HepG2 (cell line): ENCODE data around the gene PUM1. TPM values are rescaled to one million over a fixed set of nuclear protein-coding genes. Genes with fewer than 3 reads are reported as not detected.

Source experiments
- BRD4 ChIP-seq: sonication (generic); formaldehyde crosslinking; IDR thresholded peaks from 2 replicates; pipeline ENCODE4 v1.4.0; 2020; ENCODE audit warnings: missing genetic modification reagents
- HNRNPUL1 ChIP-seq: fragments of 200-400 bp; formaldehyde crosslinking; IDR thresholded peaks from 2 replicates; pipeline ENCODE4 v1.6.1; 2017; ENCODE audit warnings: low read depth, mild to moderate bottlenecking, low read length, moderate library complexity
- KLF6 ChIP-seq: IDR thresholded peaks from 2 replicates; pipeline ENCODE4 v1.8.0; 2016; ENCODE audit warnings: missing biosample characterization, missing genetic modification reagents
- MATR3 ChIP-seq: sonication (generic); formaldehyde crosslinking; IDR thresholded peaks from 2 replicates; pipeline ENCODE4 v1.4.0; 2020; ENCODE audit warnings: missing genetic modification reagents
- MED8 ChIP-seq: sonication (generic); formaldehyde crosslinking; IDR thresholded peaks from 2 replicates; pipeline ENCODE4 v1.8.1; 2023; ENCODE audit warnings: mild to moderate bottlenecking, missing genetic modification reagents; ENCODE audit not compliant: insufficient replicate concordance
- MXI1 ChIP-seq: IDR thresholded peaks from 3 replicates; pipeline ENCODE4 v1.6.1; 2012; ENCODE audit warnings: low read depth, low read length, inconsistent platforms, borderline replicate concordance
- MZF1 ChIP-seq: sonication (generic); formaldehyde crosslinking; IDR thresholded peaks from 2 replicates; pipeline ENCODE4 v1.8.1; 2023; ENCODE audit warnings: mild to moderate bottlenecking, missing genetic modification reagents, borderline replicate concordance
- NR2F1 ChIP-seq, 2 experiments: fragments of 450-650 bp in 1 of 2; formaldehyde crosslinking in 1 of 2; IDR thresholded peaks; 2 replicates each; pipeline versions ENCODE4 v1.5.0 to v1.6.1; 2016 to 2020; ENCODE audit warnings: mild to moderate bottlenecking in 1 of 2, missing compliant biosample characterization in 1 of 2, missing genetic modification reagents in 1 of 2, moderate library complexity in 1 of 2
- POLR2AphosphoS5 ChIP-seq: IDR thresholded peaks from 2 replicates; pipeline ENCODE4 v1.6.1; 2012; ENCODE audit warnings: low read depth, low read length
- POLR2G ChIP-seq: fragments of 200-400 bp; formaldehyde crosslinking; IDR thresholded peaks from 2 replicates; pipeline ENCODE4 v1.6.1; 2018; ENCODE audit warnings: mild to moderate bottlenecking, low read depth, low read length, moderate library complexity
- SP4 ChIP-seq: sonication (generic); formaldehyde crosslinking; IDR thresholded peaks from 2 replicates; pipeline ENCODE4 v1.8.1; 2023; ENCODE audit warnings: mild to moderate bottlenecking, missing genetic modification reagents
- TBX2 ChIP-seq: sonication (generic); formaldehyde crosslinking; IDR thresholded peaks from 2 replicates; pipeline ENCODE4 v1.5.0; 2020; ENCODE audit warnings: missing genetic modification reagents, mild to moderate bottlenecking, borderline replicate concordance
- ZBTB1 ChIP-seq: sonication (generic); formaldehyde crosslinking; IDR thresholded peaks from 2 replicates; pipeline ENCODE4 v1.4.0; 2020; ENCODE audit warnings: missing genetic modification reagents, borderline replicate concordance
- ZNF296 ChIP-seq: sonication (generic); formaldehyde crosslinking; conservative IDR thresholded peaks from 2 replicates; pipeline ENCODE4 v1.5.0; 2020; ENCODE audit warnings: mild to moderate bottlenecking, missing genetic modification reagents
- ZNF337 ChIP-seq: sonication (generic); formaldehyde crosslinking; IDR thresholded peaks from 2 replicates; pipeline ENCODE4 v1.5.1; 2020; ENCODE audit warnings: missing genetic modification reagents, low read depth, mild to moderate bottlenecking, borderline replicate concordance
- ZNF33A ChIP-seq: sonication (generic); formaldehyde crosslinking; IDR thresholded peaks from 2 replicates; pipeline ENCODE4 v1.5.1; 2020; ENCODE audit warnings: missing genetic modification reagents, mild to moderate bottlenecking, moderate library complexity, borderline replicate concordance
- polyA plus RNA-seq, 8 experiments: library from polyadenylated mRNA; depleted of rRNA in 3 of 8; stranded (reverse) in 7 of 8; unstranded in 1 of 8; fragments of >200 nt; fragmentation: Illumina TruSeq in 4 of 8; extraction: Trizol in 4 of 8; gene quantifications; 2 replicates each; pipeline versions ENCODE4 v1.2.1 to v1.2.3, GENCODE V29; 2011 to 2016; ENCODE audit warnings: low read depth in 4 of 8, missing spikeins in 1 of 8, mixed read lengths in 1 of 8; ENCODE audit not compliant: insufficient read depth in 1 of 8
- total RNA-seq, 5 experiments: library from RNA; depleted of rRNA; stranded (reverse); fragments of >200 nt; fragmentation: Illumina TruSeq; extraction: Trizol; gene quantifications; 2 replicates each; pipeline ENCODE4 v1.2.3, GENCODE V29; 2016; ENCODE audit warnings: low read depth in 1 of 5
- TF ChIP-seq, protein P1 (sequence below): sonication (generic); formaldehyde crosslinking; IDR thresholded peaks from 2 replicates; pipeline ENCODE4 v1.4.0; 2020; ENCODE audit warnings: mild to moderate bottlenecking, missing genetic modification reagents
- TF ChIP-seq, protein P2 (sequence below): IDR thresholded peaks from 2 replicates; pipeline ENCODE4 v1.6.1; 2016; ENCODE audit warnings: missing genetic modification reagents, missing compliant biosample characterization
- TF ChIP-seq, protein P3 (sequence below): sonication (generic); formaldehyde crosslinking; conservative IDR thresholded peaks from 2 replicates; pipeline ENCODE4 v1.8.0; 2022; ENCODE audit warnings: low read depth, missing genetic modification reagents
- TF ChIP-seq, protein P4 (sequence below): sonication (generic); formaldehyde crosslinking; IDR thresholded peaks from 2 replicates; pipeline ENCODE4 v1.5.0; 2020; ENCODE audit warnings: mild to moderate bottlenecking, missing genetic modification reagents, borderline replicate concordance

PUM1 gene
- total and polyA plus RNA-seq, 2 of the 13 experiments (the other 11 are each of a cell fraction or from before 2014, with no cell fraction given): 64.7 to 91.0 TPM

DNA sequence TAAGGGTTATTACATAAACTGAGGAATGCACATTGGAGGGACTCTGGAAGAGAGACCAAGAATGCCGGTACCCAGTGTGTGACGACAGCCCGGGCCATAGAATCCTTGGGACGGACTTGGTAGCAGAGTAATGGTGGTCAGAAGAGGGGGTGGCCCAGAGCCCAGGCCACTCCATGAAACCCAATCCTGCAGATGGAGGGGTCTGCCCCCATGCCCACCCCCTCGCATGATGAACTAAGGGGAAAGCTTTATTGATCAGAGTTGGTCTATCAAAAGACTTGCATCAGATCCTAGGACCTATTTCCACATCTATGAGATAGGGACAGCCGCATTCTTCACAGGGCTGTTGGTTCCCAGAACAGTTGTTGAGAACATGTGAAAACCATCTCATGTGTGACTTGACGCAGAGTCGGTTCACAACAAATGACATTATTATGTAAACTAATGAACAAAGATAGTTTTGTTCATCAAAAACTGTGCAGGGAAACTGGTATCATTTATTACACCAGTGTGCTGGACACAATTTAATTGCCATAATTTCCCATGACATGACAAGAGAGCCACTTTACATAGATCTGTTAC, 135.5 kb downstream of the PUM1 start (continued):
- no peak for TF ChIP-seq MZF1
- TF ChIP-seq ZNF33A (CRISPR knock-in tag): no peak
- TF ChIP-seq HNRNPUL1: no peak
- no peak for TF ChIP-seq MATR3 (CRISPR knock-in tag)
- TF ChIP-seq, protein P1, sequence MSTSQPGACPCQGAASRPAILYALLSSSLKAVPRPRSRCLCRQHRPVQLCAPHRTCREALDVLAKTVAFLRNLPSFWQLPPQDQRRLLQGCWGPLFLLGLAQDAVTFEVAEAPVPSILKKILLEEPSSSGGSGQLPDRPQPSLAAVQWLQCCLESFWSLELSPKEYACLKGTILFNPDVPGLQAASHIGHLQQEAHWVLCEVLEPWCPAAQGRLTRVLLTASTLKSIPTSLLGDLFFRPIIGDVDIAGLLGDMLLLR (CRISPR knock-in tag): no peak
- TF ChIP-seq KLF6 (CRISPR knock-in tag): no peak
- TF ChIP-seq, protein P2, sequence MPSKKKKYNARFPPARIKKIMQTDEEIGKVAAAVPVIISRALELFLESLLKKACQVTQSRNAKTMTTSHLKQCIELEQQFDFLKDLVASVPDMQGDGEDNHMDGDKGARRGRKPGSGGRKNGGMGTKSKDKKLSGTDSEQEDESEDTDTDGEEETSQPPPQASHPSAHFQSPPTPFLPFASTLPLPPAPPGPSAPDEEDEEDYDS: no peak
- no peak for TF ChIP-seq BRD4 (CRISPR knock-in tag)
- TF ChIP-seq, protein P3, sequence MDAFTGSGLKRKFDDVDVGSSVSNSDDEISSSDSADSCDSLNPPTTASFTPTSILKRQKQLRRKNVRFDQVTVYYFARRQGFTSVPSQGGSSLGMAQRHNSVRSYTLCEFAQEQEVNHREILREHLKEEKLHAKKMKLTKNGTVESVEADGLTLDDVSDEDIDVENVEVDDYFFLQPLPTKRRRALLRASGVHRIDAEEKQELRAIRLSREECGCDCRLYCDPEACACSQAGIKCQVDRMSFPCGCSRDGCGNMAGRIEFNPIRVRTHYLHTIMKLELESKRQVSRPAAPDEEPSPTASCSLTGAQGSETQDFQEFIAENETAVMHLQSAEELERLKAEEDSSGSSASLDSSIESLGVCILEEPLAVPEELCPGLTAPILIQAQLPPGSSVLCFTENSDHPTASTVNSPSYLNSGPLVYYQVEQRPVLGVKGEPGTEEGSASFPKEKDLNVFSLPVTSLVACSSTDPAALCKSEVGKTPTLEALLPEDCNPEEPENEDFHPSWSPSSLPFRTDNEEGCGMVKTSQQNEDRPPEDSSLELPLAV: no peak
- TF ChIP-seq POLR2AphosphoS5: 0 out of 2 replicates have a peak, but pooled peaks have one; percentile 3
- TF ChIP-seq ZNF296: no peak
- TF ChIP-seq MED8: no peak
- TF ChIP-seq TBX2 (CRISPR knock-in tag): 0 out of 2 replicates have a peak, but pooled peaks have one; percentile 6
- no peak for TF ChIP-seq NR2F1 (CRISPR knock-in tag; IDR thresholded peaks at IDR 0.05)
- no peak for TF ChIP-seq ZNF337 (CRISPR knock-in tag)
- no peak for TF ChIP-seq MXI1
- TF ChIP-seq ZBTB1 (CRISPR knock-in tag): no peak
- TF ChIP-seq, protein P4, sequence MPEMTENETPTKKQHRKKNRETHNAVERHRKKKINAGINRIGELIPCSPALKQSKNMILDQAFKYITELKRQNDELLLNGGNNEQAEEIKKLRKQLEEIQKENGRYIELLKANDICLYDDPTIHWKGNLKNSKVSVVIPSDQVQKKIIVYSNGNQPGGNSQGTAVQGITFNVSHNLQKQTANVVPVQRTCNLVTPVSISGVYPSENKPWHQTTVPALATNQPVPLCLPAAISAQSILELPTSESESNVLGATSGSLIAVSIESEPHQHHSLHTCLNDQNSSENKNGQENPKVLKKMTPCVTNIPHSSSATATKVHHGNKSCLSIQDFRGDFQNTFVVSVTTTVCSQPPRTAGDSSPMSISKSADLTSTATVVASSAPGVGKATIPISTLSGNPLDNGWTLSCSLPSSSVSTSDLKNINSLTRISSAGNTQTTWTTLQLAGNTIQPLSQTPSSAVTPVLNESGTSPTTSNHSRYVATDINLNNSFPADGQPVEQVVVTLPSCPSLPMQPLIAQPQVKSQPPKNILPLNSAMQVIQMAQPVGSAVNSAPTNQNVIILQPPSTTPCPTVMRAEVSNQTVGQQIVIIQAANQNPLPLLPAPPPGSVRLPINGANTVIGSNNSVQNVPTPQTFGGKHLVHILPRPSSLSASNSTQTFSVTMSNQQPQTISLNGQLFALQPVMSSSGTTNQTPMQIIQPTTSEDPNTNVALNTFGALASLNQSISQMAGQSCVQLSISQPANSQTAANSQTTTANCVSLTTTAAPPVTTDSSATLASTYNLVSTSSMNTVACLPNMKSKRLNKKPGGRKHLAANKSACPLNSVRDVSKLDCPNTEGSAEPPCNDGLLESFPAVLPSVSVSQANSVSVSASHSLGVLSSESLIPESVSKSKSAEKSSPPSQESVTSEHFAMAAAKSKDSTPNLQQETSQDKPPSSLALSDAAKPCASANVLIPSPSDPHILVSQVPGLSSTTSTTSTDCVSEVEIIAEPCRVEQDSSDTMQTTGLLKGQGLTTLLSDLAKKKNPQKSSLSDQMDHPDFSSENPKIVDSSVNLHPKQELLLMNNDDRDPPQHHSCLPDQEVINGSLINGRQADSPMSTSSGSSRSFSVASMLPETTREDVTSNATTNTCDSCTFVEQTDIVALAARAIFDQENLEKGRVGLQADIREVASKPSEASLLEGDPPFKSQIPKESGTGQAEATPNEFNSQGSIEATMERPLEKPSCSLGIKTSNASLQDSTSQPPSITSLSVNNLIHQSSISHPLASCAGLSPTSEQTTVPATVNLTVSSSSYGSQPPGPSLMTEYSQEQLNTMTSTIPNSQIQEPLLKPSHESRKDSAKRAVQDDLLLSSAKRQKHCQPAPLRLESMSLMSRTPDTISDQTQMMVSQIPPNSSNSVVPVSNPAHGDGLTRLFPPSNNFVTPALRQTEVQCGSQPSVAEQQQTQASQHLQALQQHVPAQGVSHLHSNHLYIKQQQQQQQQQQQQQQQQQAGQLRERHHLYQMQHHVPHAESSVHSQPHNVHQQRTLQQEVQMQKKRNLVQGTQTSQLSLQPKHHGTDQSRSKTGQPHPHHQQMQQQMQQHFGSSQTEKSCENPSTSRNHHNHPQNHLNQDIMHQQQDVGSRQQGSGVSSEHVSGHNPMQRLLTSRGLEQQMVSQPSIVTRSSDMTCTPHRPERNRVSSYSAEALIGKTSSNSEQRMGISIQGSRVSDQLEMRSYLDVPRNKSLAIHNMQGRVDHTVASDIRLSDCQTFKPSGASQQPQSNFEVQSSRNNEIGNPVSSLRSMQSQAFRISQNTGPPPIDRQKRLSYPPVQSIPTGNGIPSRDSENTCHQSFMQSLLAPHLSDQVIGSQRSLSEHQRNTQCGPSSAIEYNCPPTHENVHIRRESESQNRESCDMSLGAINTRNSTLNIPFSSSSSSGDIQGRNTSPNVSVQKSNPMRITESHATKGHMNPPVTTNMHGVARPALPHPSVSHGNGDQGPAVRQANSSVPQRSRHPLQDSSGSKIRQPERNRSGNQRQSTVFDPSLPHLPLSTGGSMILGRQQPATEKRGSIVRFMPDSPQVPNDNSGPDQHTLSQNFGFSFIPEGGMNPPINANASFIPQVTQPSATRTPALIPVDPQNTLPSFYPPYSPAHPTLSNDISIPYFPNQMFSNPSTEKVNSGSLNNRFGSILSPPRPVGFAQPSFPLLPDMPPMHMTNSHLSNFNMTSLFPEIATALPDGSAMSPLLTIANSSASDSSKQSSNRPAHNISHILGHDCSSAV (CRISPR knock-in tag): no peak
- no peak for TF ChIP-seq SP4
- 0 out of 2 replicates have a peak, but pooled peaks have one; percentile 3 for TF ChIP-seq POLR2G
